Measurements from ENCODE around the gene FALEC.

GRCh38 chr1:150479370-150479769, 36.2 kb upstream of the FALEC start:
- TF ChIP-seq CTCF (IDR thresholded peaks at IDR 0.05) (no peak), ZFX (IDR thresholded peaks at IDR 0.05; ENCODE audit: borderline replicate concordance) (no peak)

Data from 22Rv1 (cell line).